Hindlimb muscle (tissue), 1 donor: ENCODE data around the gene PSAPL1. TPM values are rescaled to one million over a fixed set of nuclear protein-coding genes. Genes with fewer than 3 reads are reported as not detected.

Experiments
- DNase-seq: peaks from one replicate; pipeline ENCODE4 v3.0.0-alpha.2; 2013
- polyA plus RNA-seq: library from polyadenylated mRNA; unstranded; fragments of 120-200 nt; gene quantifications from one replicate; pipeline ENCODE4 v1.2.1, GENCODE V29; 2013; ENCODE audit not compliant: insufficient read length

PSAPL1 gene
- polyA plus RNA-seq, 1 donor: not detected

DNA sequence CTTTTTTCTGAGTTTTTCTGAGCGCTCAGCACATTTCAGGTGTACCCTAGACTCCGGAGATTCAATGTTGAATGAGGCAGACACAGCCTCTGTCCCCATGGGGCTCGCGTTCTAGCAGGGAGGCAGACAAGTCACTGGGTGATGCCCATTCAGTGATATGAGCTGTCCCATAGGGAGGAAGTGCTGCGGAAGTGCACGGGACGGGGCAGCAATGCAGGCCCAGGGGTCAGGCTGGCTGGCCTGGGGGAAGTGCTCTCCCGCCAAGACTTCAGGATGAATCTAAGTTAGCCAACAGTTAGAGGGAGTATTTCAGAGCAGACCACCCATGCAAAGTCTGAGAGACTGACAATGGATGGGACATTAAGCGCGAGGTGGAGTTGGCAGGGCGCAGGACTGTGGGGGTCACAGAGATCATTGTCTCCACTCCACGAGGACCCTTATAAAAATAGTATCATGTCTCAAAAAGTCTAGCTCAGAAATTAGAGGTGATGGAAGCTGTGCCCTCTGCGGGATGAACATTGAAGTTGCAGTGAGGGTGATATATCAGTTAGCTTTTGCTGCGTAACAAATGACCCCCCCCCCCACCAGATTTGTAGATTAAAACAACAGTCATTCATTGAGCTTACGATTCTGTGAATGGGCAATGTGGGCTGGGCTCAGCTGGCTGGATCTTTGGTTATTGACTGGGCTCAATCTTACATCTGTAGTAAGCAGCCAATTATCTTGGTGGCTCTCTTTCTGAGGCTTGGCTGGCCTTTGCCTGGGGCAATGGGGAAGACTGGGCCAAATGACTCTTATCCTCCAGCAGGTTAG, 16.4 kb downstream of the PSAPL1 start:
- DNase-seq: no peak

GRCh38 chr4:7417639-7418038, 17.1 kb downstream of the PSAPL1 start:
- DNase-seq: no peak

- no peak for DNase-seq
Observed at GRCh38 chr4:7416745-7417432, 17.8 kb downstream of the PSAPL1 start.

DNA sequence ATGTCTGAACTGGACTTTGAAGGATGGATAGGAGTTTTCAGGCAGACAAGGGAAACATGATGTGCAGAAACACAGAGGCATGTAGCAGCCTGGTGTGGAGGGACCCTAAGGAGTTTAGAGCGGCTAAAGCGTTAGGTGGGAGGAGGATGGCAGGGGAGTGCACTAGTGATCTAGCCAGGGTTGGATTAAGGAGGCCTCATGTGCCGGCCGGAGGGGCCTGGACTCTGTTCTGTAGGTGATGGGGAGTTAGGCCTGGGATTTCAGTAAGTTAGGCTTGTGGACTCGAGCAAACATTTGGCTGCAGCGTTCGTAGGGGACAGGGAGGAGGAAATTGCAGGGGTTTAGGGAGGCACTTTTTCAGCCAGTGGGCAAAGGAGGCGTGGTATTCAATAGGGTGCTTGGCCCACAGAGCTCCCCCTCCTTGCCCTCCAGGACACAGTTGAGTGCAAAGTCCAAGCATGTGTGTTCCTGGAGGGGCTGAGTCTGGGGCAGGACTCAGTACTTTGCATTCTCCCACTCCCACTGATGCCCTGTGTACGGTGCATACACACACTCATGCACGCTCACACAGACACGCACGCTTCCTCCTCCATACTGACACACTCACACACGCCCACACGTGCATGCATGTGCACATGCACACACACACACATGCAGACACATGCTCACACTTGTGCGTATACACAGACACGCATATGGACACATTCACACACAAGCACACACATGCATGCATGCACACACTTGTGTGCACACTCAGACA, 18.6 kb downstream of the PSAPL1 start:
- DNase-seq: no peak

DNA sequence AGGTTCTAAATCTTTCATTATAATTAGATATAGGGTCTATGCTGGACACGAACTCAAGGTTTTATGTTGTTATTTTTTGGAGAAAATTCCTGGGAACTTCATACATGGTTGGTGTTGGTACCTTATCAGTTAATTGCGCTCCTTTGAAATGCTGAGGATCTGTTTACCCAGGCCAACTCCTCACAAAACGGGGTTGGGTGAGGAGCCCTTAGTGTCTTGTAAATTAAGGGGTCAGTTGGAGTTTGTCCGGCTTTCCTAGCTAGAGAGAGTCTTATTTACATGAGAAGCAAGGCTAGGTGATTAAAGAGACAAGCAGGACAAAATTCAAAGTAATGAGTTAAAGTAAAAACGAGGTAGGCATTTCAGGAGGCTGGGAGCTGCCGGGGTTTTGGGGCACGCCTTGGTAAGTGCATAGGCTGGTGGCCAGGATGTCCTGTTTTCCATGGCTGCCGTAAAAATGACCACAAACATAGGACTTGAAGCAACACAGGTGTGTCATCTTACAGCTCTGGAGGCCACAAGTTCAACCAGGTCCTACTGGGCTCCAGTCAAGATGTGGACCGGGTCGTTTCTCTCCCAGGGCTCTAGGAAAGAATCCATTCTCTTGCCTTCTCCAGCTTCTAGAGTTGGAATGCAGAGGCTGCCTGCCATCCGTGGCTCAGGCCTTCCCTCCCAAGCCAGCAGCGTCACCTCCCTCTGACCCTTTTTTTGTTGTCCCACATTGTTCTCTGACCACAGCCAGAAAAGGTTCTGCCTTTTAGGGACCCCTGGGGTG, 19.8 kb downstream of the PSAPL1 start:
- no peak for DNase-seq

DNA sequence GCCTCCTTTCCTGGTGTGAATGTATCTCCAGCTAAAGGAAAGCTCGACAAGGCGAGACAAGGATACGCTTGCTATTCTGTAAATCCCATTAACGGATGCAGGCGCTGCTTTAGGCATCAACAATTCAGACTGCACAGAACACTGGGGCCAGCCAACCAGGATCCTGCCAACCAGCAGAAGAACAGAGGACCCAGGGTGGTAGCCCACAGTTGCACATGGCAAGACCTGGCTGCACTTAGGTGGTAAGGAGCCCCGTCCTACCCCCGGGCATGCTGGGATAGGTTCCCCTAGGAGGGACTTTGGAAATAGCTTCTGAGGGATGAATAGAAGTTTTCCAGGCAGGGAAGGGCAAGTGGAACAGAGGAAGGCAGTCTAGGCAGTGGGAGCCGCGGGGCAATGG, 20.7 kb downstream of the PSAPL1 start:
- DNase-seq: no peak

- DNase-seq: no peak
Observed at GRCh38 chr4:7412554-7412912, 22.2 kb downstream of the PSAPL1 start.

- no peak for DNase-seq
Observed at GRCh38 chr4:7411896-7412553, 22.7 kb downstream of the PSAPL1 start.

- no peak for DNase-seq
Observed at GRCh38 chr4:7411491-7411890, 23.2 kb downstream of the PSAPL1 start.

DNA sequence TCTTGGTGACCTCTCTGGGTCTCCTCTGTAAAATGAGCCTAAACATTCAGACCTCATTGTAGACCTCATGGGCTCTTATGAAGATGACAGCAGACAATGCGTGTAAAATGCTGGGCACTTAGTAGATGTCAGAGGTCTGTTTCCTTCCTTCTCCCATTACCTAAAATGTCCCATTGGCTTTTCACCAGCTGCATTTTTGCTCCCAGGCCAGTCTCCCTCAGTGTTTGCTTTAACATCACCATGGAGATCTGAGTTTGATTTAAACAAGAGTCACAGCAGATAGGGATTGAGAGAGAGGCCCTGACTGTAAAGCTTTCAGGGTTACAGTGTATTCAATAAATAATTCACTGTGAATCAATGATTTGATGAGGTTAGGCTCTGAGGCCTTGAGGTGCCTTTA, 24.3 kb downstream of the PSAPL1 start:
- DNase-seq: peak; percentile 55

- DNase-seq: no peak
Observed at GRCh38 chr4:7408166-7408565, 26.6 kb downstream of the PSAPL1 start.

DNA sequence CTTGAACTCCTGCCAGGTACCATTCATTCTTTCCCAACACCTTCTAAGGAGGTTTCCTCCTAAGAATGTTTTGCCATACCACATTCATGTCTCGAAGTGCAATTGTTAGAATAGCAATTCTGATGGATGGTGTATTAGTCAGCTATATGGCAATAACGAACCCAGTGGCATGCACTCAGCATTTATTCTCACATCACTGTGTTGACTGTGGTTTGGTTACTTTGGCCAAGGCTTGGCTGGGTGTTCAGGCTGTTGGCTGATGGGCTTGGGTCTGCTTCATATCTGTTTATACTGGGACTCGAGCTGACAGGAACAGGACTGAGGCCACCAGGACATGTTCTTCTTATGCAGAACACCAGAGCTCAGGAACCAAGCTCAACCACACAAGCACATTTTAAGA, 31.7 kb downstream of the PSAPL1 start:
- no peak for DNase-seq

- DNase-seq: no peak
Observed at GRCh38 chr4:7402526-7402925, 32.2 kb downstream of the PSAPL1 start.

DNA sequence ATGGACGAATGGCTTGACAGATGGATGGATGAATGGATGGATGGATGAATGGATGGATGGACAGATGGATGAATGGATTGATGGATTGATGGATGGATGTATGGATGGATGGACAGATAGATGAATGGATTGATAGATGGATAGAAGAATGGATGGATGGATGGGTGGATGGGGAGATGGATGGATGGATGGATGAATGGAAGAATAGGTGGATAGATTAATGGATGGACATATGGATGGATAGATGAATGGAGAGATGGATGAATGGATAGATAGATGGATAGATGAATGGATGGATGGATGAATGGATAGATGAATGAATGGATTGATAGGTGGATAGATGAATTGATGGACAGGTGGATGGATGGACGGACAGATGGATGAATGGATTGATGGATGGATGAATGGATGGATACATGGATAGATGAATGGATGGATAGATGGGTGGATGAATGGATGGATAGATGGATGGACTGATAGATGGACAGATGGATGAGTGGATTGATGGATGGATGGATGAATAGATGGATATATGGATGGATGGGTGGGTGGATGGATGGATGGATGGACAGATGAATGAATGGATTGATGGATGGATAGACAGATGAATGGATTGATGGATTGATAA, 33.9 kb downstream of the PSAPL1 start:
- DNase-seq: no peak

DNA sequence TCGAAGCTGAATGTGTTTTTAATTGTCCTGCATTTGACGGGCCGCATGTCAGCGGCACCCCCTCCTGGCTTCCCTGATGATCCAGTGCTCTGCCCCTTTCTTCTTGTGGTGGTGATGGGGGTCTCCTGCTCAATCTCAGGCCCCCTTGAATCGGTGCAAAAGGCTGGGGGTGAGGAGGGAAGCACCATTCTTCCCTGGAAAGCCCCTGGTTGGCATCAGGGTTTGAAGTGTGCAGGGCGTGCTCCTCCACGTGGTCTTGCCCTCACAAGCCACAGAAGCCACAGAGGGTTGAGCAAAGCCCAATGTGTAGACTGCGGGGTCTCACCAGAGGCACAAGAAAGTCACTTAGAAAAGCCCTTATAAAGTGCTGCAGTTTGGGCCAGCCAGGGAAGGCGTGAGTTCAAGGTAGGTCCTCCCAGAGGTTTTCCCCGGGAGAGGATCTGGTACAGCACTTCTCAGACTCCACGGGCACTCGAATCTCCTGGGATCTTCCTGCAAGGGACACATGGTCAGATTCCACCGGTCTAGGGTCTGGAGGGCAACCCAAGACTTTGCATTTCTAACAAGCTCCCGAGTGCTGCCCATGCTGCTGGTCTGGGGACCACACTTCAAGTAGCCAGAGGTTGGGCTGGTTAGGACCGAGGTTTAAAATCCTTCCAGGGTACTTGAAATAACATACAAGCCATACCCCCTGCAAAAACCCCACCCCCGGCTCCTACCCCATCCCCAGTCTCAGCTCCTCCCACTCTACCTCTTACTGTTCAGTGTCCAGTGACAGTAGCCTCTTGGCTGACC, 35.1 kb downstream of the PSAPL1 start:
- no peak for DNase-seq

DNA sequence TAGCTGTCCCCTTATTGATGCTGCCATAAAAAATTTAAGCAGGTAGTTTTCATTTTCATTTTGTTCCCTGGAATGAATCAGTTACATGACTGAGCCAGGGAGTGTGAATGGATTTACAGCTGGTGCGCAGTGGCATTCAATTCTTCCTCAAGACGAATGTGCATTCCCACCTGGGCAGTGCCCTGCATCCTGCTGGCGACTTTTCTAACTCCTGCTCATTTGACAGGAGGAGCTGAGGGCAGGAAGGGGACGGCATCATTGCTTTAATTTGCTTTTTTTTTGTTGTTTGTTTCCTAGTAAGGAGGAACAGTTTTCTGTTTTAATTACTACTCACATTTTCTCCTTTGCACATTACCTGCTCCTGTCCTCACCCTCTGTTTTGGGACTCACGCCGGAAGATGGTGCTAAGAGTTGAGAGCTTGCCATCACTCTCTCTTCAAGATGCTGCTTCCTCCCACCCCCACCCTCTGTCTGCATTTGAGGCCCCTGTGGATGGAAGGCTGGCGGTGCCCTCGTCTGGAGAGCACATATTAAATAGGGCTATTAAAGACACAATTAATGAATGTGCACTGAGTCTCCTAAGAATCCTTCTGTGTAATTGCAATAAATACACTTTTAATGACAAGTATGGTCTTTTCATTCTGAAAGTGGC, 35.8 kb downstream of the PSAPL1 start:
- no peak for DNase-seq

GRCh38 chr4:7398104-7398423, 36.7 kb downstream of the PSAPL1 start:
- peak; percentile 35 for DNase-seq

DNA sequence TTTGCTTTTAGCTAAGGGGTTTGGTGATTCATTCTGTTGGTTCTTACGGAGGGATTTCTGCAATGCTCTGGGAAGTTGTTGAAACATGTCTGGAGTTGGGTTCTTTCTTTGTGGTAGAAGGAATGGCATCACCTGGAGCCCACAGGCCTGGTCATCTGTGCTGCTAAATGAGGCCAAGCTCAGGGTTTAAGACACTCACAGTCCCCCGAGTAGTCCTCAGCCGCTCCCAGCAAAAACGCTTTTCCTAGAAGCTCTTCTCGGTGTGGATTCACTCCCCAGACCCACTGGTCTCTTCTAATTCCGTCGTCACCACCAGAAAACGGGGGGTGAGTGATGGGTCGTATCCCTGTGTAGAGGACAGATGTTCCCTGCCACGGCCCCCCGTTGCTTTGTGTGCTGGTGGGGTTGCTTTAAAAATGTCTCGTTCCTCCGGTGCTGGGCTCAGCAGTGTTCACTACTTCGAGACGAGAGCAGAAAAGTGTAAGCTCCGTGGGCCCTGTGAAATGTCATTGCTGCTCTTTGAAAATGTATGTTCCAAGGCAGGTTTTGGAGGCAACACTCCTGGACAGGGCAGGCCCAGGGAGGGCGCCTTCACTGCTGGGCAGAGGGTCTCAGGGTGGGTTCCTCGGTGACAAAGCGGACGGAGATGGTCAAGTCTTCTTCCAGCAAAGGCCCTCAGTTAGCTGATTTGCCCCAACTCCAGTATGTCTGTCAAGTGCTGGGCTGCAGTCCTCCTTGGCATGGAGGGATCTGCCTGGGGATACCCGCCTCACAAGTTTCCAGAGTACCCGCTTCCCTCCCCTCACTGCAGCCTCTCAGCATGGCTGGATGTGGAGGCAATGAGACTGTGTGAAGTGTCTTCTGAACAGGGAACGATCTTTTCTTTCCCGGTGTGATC, 37.3 kb downstream of the PSAPL1 start:
- no peak for DNase-seq

GRCh38 chr4:7396186-7396910, 38.4 kb downstream of the PSAPL1 start:
- DNase-seq: no peak
